Liver (tissue), 9 donors: ENCODE measurements around the gene MRPL9. TPM values are rescaled to one million over a fixed set of nuclear protein-coding genes. Genes with fewer than 3 reads are reported as not detected.
"Not testable (repeated sequence)": the region's sequence is repeated elsewhere in the genome, so short reads cannot be mapped to it uniquely, and the experiment has no call there.

ENCODE experiments used
- DNase-seq: peaks from one replicate; pipeline ENCODE4 v3.0.0-alpha.2; 2017; ENCODE audit warnings: low spot score
- H3K27ac ChIP-seq, 2 donors: one replicate each; pipeline ENCODE4 v1.7.0; 2013; ENCODE audit warnings: inconsistent platforms in 2 of 2, low read length in 2 of 2, control low read depth in 1 of 2, low read depth in 1 of 2, mild to moderate bottlenecking in 1 of 2
- H3K27me3 ChIP-seq, 4 donors: one replicate each; pipeline versions ENCODE4 v1.6.1 to v1.7.0; 2013; ENCODE audit warnings: low read length in 3 of 4, inconsistent platforms in 1 of 4, mild to moderate bottlenecking in 1 of 4, moderate library complexity in 1 of 4; ENCODE audit not compliant: control insufficient read depth in 4 of 4, insufficient read depth in 4 of 4
- H3K36me3 ChIP-seq, 4 donors: one replicate each; pipeline versions ENCODE4 v1.6.1 to v1.7.0; 2013; ENCODE audit warnings: low read length in 3 of 4, mild to moderate bottlenecking in 3 of 4, low read depth in 1 of 4, moderate library complexity in 1 of 4; ENCODE audit not compliant: control insufficient read depth in 4 of 4, insufficient read depth in 3 of 4
- H3K4me1 ChIP-seq, 4 donors: one replicate each; pipeline versions ENCODE4 v1.6.1 to v1.7.0; 2013; ENCODE audit warnings: low read length in 3 of 4, mild to moderate bottlenecking in 3 of 4, moderate library complexity in 1 of 4; ENCODE audit not compliant: control insufficient read depth in 4 of 4, insufficient read depth in 4 of 4
- H3K4me3 ChIP-seq, 3 donors: one replicate each; pipeline versions ENCODE4 v1.6.1 to v1.7.0; 2013; ENCODE audit warnings: low read length in 3 of 3, control low read depth in 1 of 3, low read depth in 1 of 3, mild to moderate bottlenecking in 1 of 3
- H3K9ac ChIP-seq, 2 donors: one replicate each; pipeline ENCODE4 v1.7.0; 2013; ENCODE audit warnings: low read length in 2 of 2, mild to moderate bottlenecking in 2 of 2, moderate library complexity in 2 of 2, control low read depth in 1 of 2, low read depth in 1 of 2
- H3K9me3 ChIP-seq, 4 donors: one replicate each; pipeline versions ENCODE4 v1.6.1 to v1.7.0; 2013; ENCODE audit warnings: low read length in 3 of 4; ENCODE audit not compliant: control insufficient read depth in 4 of 4
- EGR1 ChIP-seq, 2 donors: IDR thresholded peaks; 2 replicates each; pipeline ENCODE4 v1.6.1; 2016 to 2018; ENCODE audit warnings: antibody characterized with exemption in 2 of 2, low read depth in 2 of 2
- FOXA1 ChIP-seq: IDR thresholded peaks from 2 replicates; pipeline ENCODE4 v1.6.1; 2016; ENCODE audit warnings: antibody characterized with exemption
- FOXA2 ChIP-seq: IDR thresholded peaks from 2 replicates; pipeline ENCODE4 v1.6.1; 2016; ENCODE audit warnings: antibody characterized with exemption
- GABPA ChIP-seq, 2 donors: IDR thresholded peaks in 1 of 2; conservative IDR thresholded peaks in 1 of 2; 2 replicates each; pipeline ENCODE4 v1.6.1; 2016; ENCODE audit warnings: antibody characterized with exemption in 2 of 2, mild to moderate bottlenecking in 1 of 2, moderate library complexity in 1 of 2
- HNF4A ChIP-seq, 2 donors: conservative IDR thresholded peaks; 2 replicates each; pipeline ENCODE4 v1.6.1; 2016; ENCODE audit warnings: antibody characterized with exemption in 2 of 2, mild to moderate bottlenecking in 2 of 2
- JUND ChIP-seq, 2 donors: IDR thresholded peaks; 2 replicates each; pipeline ENCODE4 v1.6.1; 2016; ENCODE audit warnings: antibody characterized with exemption in 2 of 2
- MAX ChIP-seq: IDR thresholded peaks from 2 replicates; pipeline ENCODE4 v1.6.1; 2016; ENCODE audit warnings: antibody characterized with exemption
- NR2F2 ChIP-seq: IDR thresholded peaks from 2 replicates; pipeline ENCODE4 v1.6.1; 2016; ENCODE audit warnings: antibody characterized with exemption
- RAD21 ChIP-seq, 2 donors: IDR thresholded peaks; 2 replicates each; pipeline ENCODE4 v1.6.1; 2016; ENCODE audit warnings: antibody characterized with exemption in 2 of 2, mild to moderate bottlenecking in 2 of 2
- REST ChIP-seq: IDR thresholded peaks from 2 replicates; pipeline ENCODE4 v1.6.1; 2016; ENCODE audit warnings: antibody characterized with exemption, mild to moderate bottlenecking
- RXRA ChIP-seq, 2 donors: IDR thresholded peaks; 2 replicates each; pipeline ENCODE4 v1.6.1; 2017 to 2018; ENCODE audit warnings: antibody characterized with exemption in 2 of 2, mild to moderate bottlenecking in 1 of 2
- SP1 ChIP-seq: IDR thresholded peaks from 2 replicates; pipeline ENCODE4 v1.6.1; 2018; ENCODE audit warnings: antibody characterized with exemption, mild to moderate bottlenecking
- TAF1 ChIP-seq: conservative IDR thresholded peaks from 2 replicates; pipeline ENCODE4 v1.6.1; 2016; ENCODE audit warnings: antibody characterized with exemption, mild to moderate bottlenecking
- YY1 ChIP-seq: IDR thresholded peaks from 2 replicates; pipeline ENCODE4 v1.6.1; 2016; ENCODE audit warnings: antibody characterized with exemption, mild to moderate bottlenecking
- ZBTB33 ChIP-seq: IDR thresholded peaks from 2 replicates; pipeline ENCODE4 v1.6.1; 2016; ENCODE audit warnings: antibody characterized with exemption
- WGBS: extraction: QIAGEN DNeasy Blood & Tissue Kit; methylation state at CpG from one replicate; pipeline ENCODE4 v1.1.7; 2013; 5-methylcytosine and 5-hydroxymethylcytosine counted together
- polyA plus RNA-seq, 2 donors: library from polyadenylated mRNA; stranded (reverse) in 1 of 2; unstranded in 1 of 2; fragments of 200-250 nt in 1 of 2; fragments of >200 nt in 1 of 2; fragmentation: Nextera tagmentation in 1 of 2; extraction: Ambion mirVana in 1 of 2; gene quantifications; one replicate each; pipeline versions ENCODE4 v1.2.1 to v1.2.3, GENCODE V29; 2013 to 2015
- total RNA-seq, 2 donors: library from RNA; depleted of rRNA; stranded (reverse); fragments of >200 nt; gene quantifications; one replicate each; pipeline ENCODE4 v1.2.3, GENCODE V29; 2014
- TF ChIP-seq, protein P1 (sequence below): fragments of 150-350 bp; IDR thresholded peaks from 2 replicates; pipeline ENCODE4 v1.5.1; 2017; ENCODE audit warnings: improper control_type of control experiment, low read depth, low read length; ENCODE audit not compliant: missing input control
- TF ChIP-seq, protein P2 (sequence below): IDR thresholded peaks from 2 replicates; pipeline ENCODE4 v1.6.1; 2016; ENCODE audit warnings: antibody characterized with exemption
- donor health status: healthy.
- donor health status: healthy.
- donor health status: healthy.
- donor health status: healthy.
- donor health status: healthy.

Gene MRPL9
- total and polyA plus RNA-seq, 4 donors, result 22.5 to 43.5 (median 31.6) TPM

GRCh38 chr1:151783796-151784195, 20.5 kb upstream of the MRPL9 start:
- H3K4me3 ChIP-seq, result no peak overlapping the region
- no peaks in the 10 kb centered on the region for H3K9me3 ChIP-seq
- DNase-seq, result no peak
- H3K27ac ChIP-seq, result no peak overlapping the region
- TF ChIP-seq REST, result no peak
- no peaks in the 10 kb centered on the region for H3K27me3 ChIP-seq
- H3K9ac ChIP-seq, result no peak overlapping the region
- peaks cover 0 to 10% (median 1%) of the 10 kb centered on the region in 4 donors for H3K36me3 ChIP-seq
- H3K4me1 ChIP-seq, result no peaks in the 10 kb centered on the region
- WGBS, result 69% methylated on average over 2 of the region's 2 CpGs

DNA sequence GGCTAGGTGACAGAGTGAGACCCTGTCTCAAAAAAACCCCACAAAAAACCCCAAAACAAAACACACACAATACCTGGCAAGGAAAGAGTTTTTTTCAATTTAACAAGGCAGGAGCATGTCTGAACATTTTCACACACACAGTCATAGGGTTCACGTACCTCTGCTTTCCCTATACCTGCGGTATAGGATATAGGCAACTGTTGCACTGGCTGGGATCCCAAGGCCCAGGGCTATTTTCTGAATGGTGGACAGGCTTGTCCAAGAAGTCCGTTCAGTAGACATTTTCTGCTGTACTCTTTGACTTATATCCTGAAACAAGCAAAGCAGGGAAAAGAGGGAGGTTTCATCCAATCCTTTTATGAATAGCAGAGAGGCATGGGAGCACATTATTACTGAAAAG, 19.4 kb upstream of the MRPL9 start:
- Histone ChIP-seq H3K27ac (no peak overlapping the region), H3K4me3 (no peak overlapping the region), H3K9me3 (no peaks in the 10 kb centered on the region), H3K4me1 (no peaks in the 10 kb centered on the region), H3K9ac (no peak overlapping the region), H3K36me3 (peaks cover 0 to 14% (median 2%) of the 10 kb centered on the region in 4 donors), H3K27me3 (no peaks in the 10 kb centered on the region)
- no peak for TF ChIP-seq RAD21 (IDR thresholded peaks at IDR 0.05)
- TF ChIP-seq RXRA (IDR thresholded peaks at IDR 0.05), result no peak
- no peak for TF ChIP-seq JUND (IDR thresholded peaks at IDR 0.05)
- TF ChIP-seq REST, result no peak
- TF ChIP-seq, protein P1, sequence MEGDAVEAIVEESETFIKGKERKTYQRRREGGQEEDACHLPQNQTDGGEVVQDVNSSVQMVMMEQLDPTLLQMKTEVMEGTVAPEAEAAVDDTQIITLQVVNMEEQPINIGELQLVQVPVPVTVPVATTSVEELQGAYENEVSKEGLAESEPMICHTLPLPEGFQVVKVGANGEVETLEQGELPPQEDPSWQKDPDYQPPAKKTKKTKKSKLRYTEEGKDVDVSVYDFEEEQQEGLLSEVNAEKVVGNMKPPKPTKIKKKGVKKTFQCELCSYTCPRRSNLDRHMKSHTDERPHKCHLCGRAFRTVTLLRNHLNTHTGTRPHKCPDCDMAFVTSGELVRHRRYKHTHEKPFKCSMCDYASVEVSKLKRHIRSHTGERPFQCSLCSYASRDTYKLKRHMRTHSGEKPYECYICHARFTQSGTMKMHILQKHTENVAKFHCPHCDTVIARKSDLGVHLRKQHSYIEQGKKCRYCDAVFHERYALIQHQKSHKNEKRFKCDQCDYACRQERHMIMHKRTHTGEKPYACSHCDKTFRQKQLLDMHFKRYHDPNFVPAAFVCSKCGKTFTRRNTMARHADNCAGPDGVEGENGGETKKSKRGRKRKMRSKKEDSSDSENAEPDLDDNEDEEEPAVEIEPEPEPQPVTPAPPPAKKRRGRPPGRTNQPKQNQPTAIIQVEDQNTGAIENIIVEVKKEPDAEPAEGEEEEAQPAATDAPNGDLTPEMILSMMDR, result no peak
- TF ChIP-seq MAX, result no peak
- TF ChIP-seq NR2F2, result no peak
- no peak for TF ChIP-seq YY1
- TF ChIP-seq EGR1 (IDR thresholded peaks at IDR 0.05; ENCODE audit: low read depth in 2 of 2), result no peak
- TF ChIP-seq TAF1, result no peak
- no peak for TF ChIP-seq FOXA2
- TF ChIP-seq FOXA1, result no peak
- no peak for TF ChIP-seq SP1
- no peak for TF ChIP-seq GABPA (IDR thresholded peaks at IDR 0.05 in 1 of 2, conservative IDR thresholded peaks at IDR 0.05 in 1 of 2)
- no peak for TF ChIP-seq HNF4A (conservative IDR thresholded peaks at IDR 0.05)
- TF ChIP-seq, protein P2, sequence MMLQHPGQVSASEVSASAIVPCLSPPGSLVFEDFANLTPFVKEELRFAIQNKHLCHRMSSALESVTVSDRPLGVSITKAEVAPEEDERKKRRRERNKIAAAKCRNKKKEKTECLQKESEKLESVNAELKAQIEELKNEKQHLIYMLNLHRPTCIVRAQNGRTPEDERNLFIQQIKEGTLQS, result no peak
- TF ChIP-seq ZBTB33, result no peak
- 94% methylated on average over 3 of the region's 3 CpGs for WGBS
- no peak for DNase-seq

- not testable (repeated sequence) for H3K4me1 ChIP-seq, H3K4me3 ChIP-seq, H3K9me3 ChIP-seq, DNase-seq, H3K27ac ChIP-seq, H3K27me3 ChIP-seq, H3K9ac ChIP-seq
- H3K36me3 ChIP-seq, result peaks cover 0 to 14% (median 2%) of the 10 kb centered on the region in 4 donors
- 91% methylated on average over 5 of the region's 5 CpGs for WGBS
These were observed 18.7 kb upstream of the MRPL9 start for GRCh38 chr1:151782026-151782425.
